Astrocyte (in vitro differentiated cells and primary cell): ENCODE measurements around the gene ADAM19.

Source experiments
- CTCF ChIP-seq: IDR thresholded peaks from 2 replicates; pipeline ENCODE4 v1.5.1; 2011; ENCODE audit warnings: low read depth, mild to moderate bottlenecking, inconsistent platforms, low read length, moderate library complexity; ENCODE audit not compliant: insufficient read depth
- EZH2 ChIP-seq: IDR thresholded peaks from 2 replicates; pipeline ENCODE4 v1.6.1; 2012; ENCODE audit warnings: mild to moderate bottlenecking, low read length, inconsistent platforms; ENCODE audit not compliant: insufficient read depth

- no peak for TF ChIP-seq CTCF
- TF ChIP-seq EZH2: no peak
Measured at GRCh38 chr5:157544623-157544989, 31.0 kb downstream of the ADAM19 start.
